ENCODE measurements around the gene N4BP2. TPM values are rescaled to one million over a fixed set of nuclear protein-coding genes. Genes with fewer than 3 reads are reported as not detected.
A peak's percentile ranks its signal among the peaks of the same experiment; 100 is the strongest.

N4BP2 gene
- total RNA-seq, 1 experiment from 2014 or later: 31.7 TPM

GRCh38 chr4:40056716-40057585 lies at the start of gene N4BP2 (continued):
- TF ChIP-seq ATF6 (CRISPR knock-in tag; IDR thresholded peaks at IDR 0.05): no peak
- no peak for TF ChIP-seq E2F1 (CRISPR knock-in tag; IDR thresholded peaks at IDR 0.05)
- TF ChIP-seq PRRX2 (CRISPR knock-in tag; IDR thresholded peaks at IDR 0.05): no peak
- no peak for TF ChIP-seq ATF3 (CRISPR knock-in tag; conservative IDR thresholded peaks at IDR 0.05)
- 0 out of 2 replicates have a peak, but pooled peaks have one; percentile 67 for TF ChIP-seq NR3C1 (CRISPR knock-in tag; conservative IDR thresholded peaks at IDR 0.05; ENCODE audit: low read depth)
- peak; percentile 78; the same call in 1 of the 2 replicates for TF ChIP-seq ATF1 (CRISPR knock-in tag; IDR thresholded peaks at IDR 0.05)
- TF ChIP-seq JUN (CRISPR knock-in tag; IDR thresholded peaks at IDR 0.05): peak; percentile 77; the same call in 1 of the 2 replicates
- TF ChIP-seq ZSCAN18 (CRISPR knock-in tag; IDR thresholded peaks at IDR 0.05): no peak
- no peak; the same call in 1 of the 2 replicates for TF ChIP-seq NFE2L1 (CRISPR knock-in tag; IDR thresholded peaks at IDR 0.05)
- TF ChIP-seq MYBL2 (CRISPR knock-in tag; IDR thresholded peaks at IDR 0.05): peak; percentile 3; the same call in 1 of the 2 replicates
- TF ChIP-seq TP53 (CRISPR knock-in tag; IDR thresholded peaks at IDR 0.05): peak; percentile 92

GRCh38 chr4:40016007-40016406 lies 40.6 kb upstream of the N4BP2 start:
- DNase-seq (ENCODE audit: low spot score) (no peak), ATAC-seq (no peak)
- Mint-ChIP-seq H3K36me3 (no peaks in the 10 kb centered on the region), H3K27me3 (ENCODE audit: low read depth) (no peaks in the 10 kb centered on the region), H3K27ac (no peak overlapping the region), H3K4me1 (no peaks in the 10 kb centered on the region), H3K4me3 (no peak overlapping the region), H3K9me3 (peaks cover 12% of the 10 kb centered on the region; the same call in 1 of the 2 replicates)
- TF ChIP-seq ZNF671 (CRISPR knock-in tag; IDR thresholded peaks at IDR 0.05): no peak
- peak; percentile 63; the same call in 1 of the 2 replicates for TF ChIP-seq ZNF121 (CRISPR knock-in tag; IDR thresholded peaks at IDR 0.05)
- no peak for TF ChIP-seq SOX15 (CRISPR knock-in tag; IDR thresholded peaks at IDR 0.05)
- no peak for TF ChIP-seq MYBL2 (CRISPR knock-in tag; IDR thresholded peaks at IDR 0.05)
- no peak for TF ChIP-seq ESRRA (CRISPR knock-in tag; IDR thresholded peaks at IDR 0.05; ENCODE audit: borderline replicate concordance)
- CTCF ChIA-PET: no interaction called here
- POLR2A ChIA-PET: interaction anchor here (0.6 kb wide), 1 partner anchor 79 kb away, joined by 3 read pairs; no protein-coding TSS in a partner anchor

- CTCF ChIA-PET: no interaction called here
- Mint-ChIP-seq H3K27ac (no peak overlapping the region), H3K36me3 (no peaks in the 10 kb centered on the region), H3K27me3 (ENCODE audit: low read depth) (no peaks in the 10 kb centered on the region), H3K9me3 (peaks cover 12% of the 10 kb centered on the region; the same call in 1 of the 2 replicates), H3K4me3 (no peak overlapping the region), H3K4me1 (no peaks in the 10 kb centered on the region)
- DNase-seq (ENCODE audit: low spot score): no peak
- POLR2A ChIA-PET: no interaction called here
- no peak for ATAC-seq
- TF ChIP-seq ZNF396 (CRISPR knock-in tag; IDR thresholded peaks at IDR 0.05; ENCODE audit: borderline replicate concordance): no peak
- TF ChIP-seq OVOL2 (CRISPR knock-in tag; IDR thresholded peaks at IDR 0.05; ENCODE audit: borderline replicate concordance): no peak
- no peak for TF ChIP-seq MAX (CRISPR knock-in tag; IDR thresholded peaks at IDR 0.05)
- TF ChIP-seq KAT7 (CRISPR knock-in tag; IDR thresholded peaks at IDR 0.05; ENCODE audit: borderline replicate concordance): no peak
- no peak for TF ChIP-seq NR1H2 (CRISPR knock-in tag; IDR thresholded peaks at IDR 0.05)
- TF ChIP-seq STAT6 (CRISPR knock-in tag; conservative IDR thresholded peaks at IDR 0.05; ENCODE audit: low read depth): no peak
- no peak for TF ChIP-seq IRF2 (CRISPR knock-in tag; IDR thresholded peaks at IDR 0.05; ENCODE audit: borderline replicate concordance, low read depth)
- TF ChIP-seq FOXK1 (CRISPR knock-in tag; IDR thresholded peaks at IDR 0.05): no peak
- no peak for TF ChIP-seq E2F1 (CRISPR knock-in tag; IDR thresholded peaks at IDR 0.05)
- TF ChIP-seq ZNF671 (CRISPR knock-in tag; IDR thresholded peaks at IDR 0.05): no peak
- TF ChIP-seq ZNF232 (CRISPR knock-in tag; IDR thresholded peaks at IDR 0.05): no peak
- no peak for TF ChIP-seq NR2C2 (CRISPR knock-in tag; IDR thresholded peaks at IDR 0.05)
These were observed 36.4 kb upstream of the N4BP2 start for GRCh38 chr4:40020221-40020620.

Measured in WTC11 (cell line).